Measurements from ENCODE around the gene HPS5.

Gene HPS5, protein sequence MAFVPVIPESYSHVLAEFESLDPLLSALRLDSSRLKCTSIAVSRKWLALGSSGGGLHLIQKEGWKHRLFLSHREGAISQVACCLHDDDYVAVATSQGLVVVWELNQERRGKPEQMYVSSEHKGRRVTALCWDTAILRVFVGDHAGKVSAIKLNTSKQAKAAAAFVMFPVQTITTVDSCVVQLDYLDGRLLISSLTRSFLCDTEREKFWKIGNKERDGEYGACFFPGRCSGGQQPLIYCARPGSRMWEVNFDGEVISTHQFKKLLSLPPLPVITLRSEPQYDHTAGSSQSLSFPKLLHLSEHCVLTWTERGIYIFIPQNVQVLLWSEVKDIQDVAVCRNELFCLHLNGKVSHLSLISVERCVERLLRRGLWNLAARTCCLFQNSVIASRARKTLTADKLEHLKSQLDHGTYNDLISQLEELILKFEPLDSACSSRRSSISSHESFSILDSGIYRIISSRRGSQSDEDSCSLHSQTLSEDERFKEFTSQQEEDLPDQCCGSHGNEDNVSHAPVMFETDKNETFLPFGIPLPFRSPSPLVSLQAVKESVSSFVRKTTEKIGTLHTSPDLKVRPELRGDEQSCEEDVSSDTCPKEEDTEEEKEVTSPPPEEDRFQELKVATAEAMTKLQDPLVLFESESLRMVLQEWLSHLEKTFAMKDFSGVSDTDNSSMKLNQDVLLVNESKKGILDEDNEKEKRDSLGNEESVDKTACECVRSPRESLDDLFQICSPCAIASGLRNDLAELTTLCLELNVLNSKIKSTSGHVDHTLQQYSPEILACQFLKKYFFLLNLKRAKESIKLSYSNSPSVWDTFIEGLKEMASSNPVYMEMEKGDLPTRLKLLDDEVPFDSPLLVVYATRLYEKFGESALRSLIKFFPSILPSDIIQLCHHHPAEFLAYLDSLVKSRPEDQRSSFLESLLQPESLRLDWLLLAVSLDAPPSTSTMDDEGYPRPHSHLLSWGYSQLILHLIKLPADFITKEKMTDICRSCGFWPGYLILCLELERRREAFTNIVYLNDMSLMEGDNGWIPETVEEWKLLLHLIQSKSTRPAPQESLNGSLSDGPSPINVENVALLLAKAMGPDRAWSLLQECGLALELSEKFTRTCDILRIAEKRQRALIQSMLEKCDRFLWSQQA

DNA sequence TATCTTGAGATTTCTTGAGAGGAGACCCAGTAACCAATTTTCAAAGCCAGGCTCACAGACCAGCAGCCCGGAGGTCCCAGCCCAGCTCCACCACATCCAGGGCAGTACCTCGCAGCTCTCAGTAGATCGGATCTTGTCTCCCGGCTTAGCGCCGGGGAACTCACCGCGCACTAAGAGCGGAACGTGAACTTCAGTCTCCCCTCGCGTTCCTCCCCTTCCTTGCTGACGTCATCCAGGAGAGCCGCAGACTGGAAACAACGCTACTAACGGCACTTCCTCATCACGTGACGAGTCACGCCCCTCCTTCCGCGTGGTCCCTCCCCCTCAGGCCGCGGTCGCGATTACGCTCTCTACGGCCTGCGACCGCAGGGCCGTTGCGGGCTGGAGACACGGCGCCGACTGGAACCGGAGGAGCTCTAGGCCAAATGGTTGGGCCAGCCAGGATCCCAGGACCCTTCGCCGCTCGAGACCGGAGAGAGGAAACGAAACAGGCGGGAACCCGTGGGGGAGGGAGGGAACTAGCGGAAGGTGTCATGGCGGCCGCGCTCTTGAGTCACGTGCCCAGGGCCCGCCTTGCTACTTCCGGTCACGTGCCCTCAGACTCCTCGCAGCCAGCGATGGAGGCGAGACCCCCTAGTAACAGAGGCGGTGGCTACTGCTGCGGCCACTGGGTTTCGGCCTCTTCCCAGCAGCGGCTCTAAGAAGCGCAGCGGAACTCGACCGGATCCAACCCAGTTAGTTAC is at the start of gene HPS5, which contains the start of gene GTF2H1:
HPS5 (minus strand) TSS at position 172 of the 743 bp plus-strand sequence. CDS start 4,282 bp downstream, outside the sequence.
GTF2H1 (plus strand) TSS at position 599 of the 743 bp plus-strand sequence. CDS start 10,508 bp downstream, outside the sequence.
- no peaks in the 10 kb centered on the region for H3K27me3 ChIP-seq (ENCODE audit: control insufficient read depth in 5 of 5, insufficient read depth in 4 of 5, low read length in 5 of 5)
- peak within 1 kb of the TSS; percentile 74 to 94 (median 89) for H3K9ac ChIP-seq (ENCODE audit: low read length in 5 of 5)
- H3K9me3 ChIP-seq (ENCODE audit: control insufficient read depth in 5 of 5, low read length in 5 of 5) = no peaks in the 10 kb centered on the region
- H3K36me3 ChIP-seq (ENCODE audit: control insufficient read depth in 5 of 5, insufficient read depth in 5 of 5, low read length in 5 of 5) = peaks cover 0 to 12% (median 5%) of the 10 kb centered on the region in 5 donors
- H3K4me3 ChIP-seq (ENCODE audit: low read depth in 1 of 5, low read length in 5 of 5) = peak within 1 kb of the TSS; percentile 78 to 96 (median 83)
- peak within 1 kb of the TSS; percentile 97 for H3K27ac ChIP-seq (ENCODE audit: low read depth, low read length)
- peaks cover 0 to 42% (median 37%) of the 10 kb centered on the region in 5 donors for H3K4me1 ChIP-seq (ENCODE audit: control insufficient read depth in 5 of 5, insufficient read depth in 5 of 5, low read length in 5 of 5)

GRCh38 chr11:18371279-18371678 is 49.3 kb upstream of the HPS5 start:
- no peaks in the 10 kb centered on the region for H3K4me1 ChIP-seq (ENCODE audit: control insufficient read depth in 5 of 5, insufficient read depth in 5 of 5, low read length in 5 of 5)
- H3K4me3 ChIP-seq (ENCODE audit: low read depth in 1 of 5, low read length in 5 of 5) = no peak overlapping the region
- no peaks in the 10 kb centered on the region for H3K9me3 ChIP-seq (ENCODE audit: control insufficient read depth in 5 of 5, low read length in 5 of 5)
- no peaks in the 10 kb centered on the region for H3K27me3 ChIP-seq (ENCODE audit: control insufficient read depth in 5 of 5, insufficient read depth in 4 of 5, low read length in 5 of 5)
- H3K27ac ChIP-seq (ENCODE audit: low read depth, low read length) = no peak overlapping the region
- H3K9ac ChIP-seq (ENCODE audit: low read length in 5 of 5) = no peak overlapping the region
- H3K36me3 ChIP-seq (ENCODE audit: control insufficient read depth in 5 of 5, insufficient read depth in 5 of 5, low read length in 5 of 5) = peaks cover 4 to 18% (median 10%) of the 10 kb centered on the region in 5 donors

DNA sequence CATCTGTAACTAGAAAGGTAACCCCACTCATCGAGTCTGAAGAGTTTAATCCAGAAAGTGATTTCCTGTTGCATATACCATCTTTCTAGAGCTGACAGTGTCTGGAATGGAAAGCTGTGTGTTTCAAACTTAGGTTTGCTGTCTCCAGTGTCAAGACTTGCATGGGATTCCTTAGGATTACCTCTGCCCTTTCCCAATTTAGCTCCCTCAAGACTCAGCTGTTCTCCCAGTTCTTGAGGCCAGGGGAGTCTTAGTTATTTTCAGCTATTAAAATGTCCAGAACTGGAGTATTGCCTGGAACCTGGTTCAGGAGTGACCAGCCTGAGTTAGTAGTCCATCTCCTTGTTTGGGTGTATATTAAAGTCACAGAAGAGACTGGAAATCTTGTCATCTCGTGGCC is 47.5 kb upstream of the HPS5 start:
- no peaks in the 10 kb centered on the region for H3K27me3 ChIP-seq (ENCODE audit: control insufficient read depth in 5 of 5, insufficient read depth in 4 of 5, low read length in 5 of 5)
- H3K4me3 ChIP-seq (ENCODE audit: low read depth in 1 of 5, low read length in 5 of 5) = no peak overlapping the region
- no peaks in the 10 kb centered on the region for H3K9me3 ChIP-seq (ENCODE audit: control insufficient read depth in 5 of 5, low read length in 5 of 5)
- H3K4me1 ChIP-seq (ENCODE audit: control insufficient read depth in 5 of 5, insufficient read depth in 5 of 5, low read length in 5 of 5) = no peaks in the 10 kb centered on the region
- no peak overlapping the region for H3K27ac ChIP-seq (ENCODE audit: low read depth, low read length)
- peaks cover 15 to 35% (median 24%) of the 10 kb centered on the region in 5 donors for H3K36me3 ChIP-seq (ENCODE audit: control insufficient read depth in 5 of 5, insufficient read depth in 5 of 5, low read length in 5 of 5)
- no peak overlapping the region for H3K9ac ChIP-seq (ENCODE audit: low read length in 5 of 5)

DNA sequence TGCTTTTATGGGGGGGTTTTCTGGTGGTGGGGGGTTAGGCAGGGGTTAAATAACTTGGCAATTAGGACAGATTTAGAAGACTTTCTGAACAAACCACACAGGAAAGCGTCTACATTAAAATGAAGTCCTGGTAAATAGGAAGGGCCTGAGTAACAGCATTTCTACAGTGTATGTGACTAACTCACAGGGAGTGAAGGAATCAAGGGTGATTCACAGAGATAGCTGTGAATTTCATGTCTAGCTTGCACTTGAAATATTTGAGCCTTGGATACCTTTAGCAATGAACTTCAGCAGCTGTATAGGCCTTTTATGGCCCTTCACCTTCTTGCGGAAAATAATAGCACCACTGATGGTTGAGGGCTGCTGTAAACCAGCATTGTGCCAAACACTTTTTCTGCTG is 46.3 kb upstream of the HPS5 start:
- no peaks in the 10 kb centered on the region for H3K9me3 ChIP-seq (ENCODE audit: control insufficient read depth in 5 of 5, low read length in 5 of 5)
- no peaks in the 10 kb centered on the region for H3K27me3 ChIP-seq (ENCODE audit: control insufficient read depth in 5 of 5, insufficient read depth in 4 of 5, low read length in 5 of 5)
- no peaks in the 10 kb centered on the region for H3K4me1 ChIP-seq (ENCODE audit: control insufficient read depth in 5 of 5, insufficient read depth in 5 of 5, low read length in 5 of 5)
- no peak overlapping the region for H3K27ac ChIP-seq (ENCODE audit: low read depth, low read length)
- H3K36me3 ChIP-seq (ENCODE audit: control insufficient read depth in 5 of 5, insufficient read depth in 5 of 5, low read length in 5 of 5) = peaks cover 23 to 47% (median 35%) of the 10 kb centered on the region in 5 donors
- no peak overlapping the region for H3K4me3 ChIP-seq (ENCODE audit: low read depth in 1 of 5, low read length in 5 of 5)
- no peak overlapping the region for H3K9ac ChIP-seq (ENCODE audit: low read length in 5 of 5)

DNA sequence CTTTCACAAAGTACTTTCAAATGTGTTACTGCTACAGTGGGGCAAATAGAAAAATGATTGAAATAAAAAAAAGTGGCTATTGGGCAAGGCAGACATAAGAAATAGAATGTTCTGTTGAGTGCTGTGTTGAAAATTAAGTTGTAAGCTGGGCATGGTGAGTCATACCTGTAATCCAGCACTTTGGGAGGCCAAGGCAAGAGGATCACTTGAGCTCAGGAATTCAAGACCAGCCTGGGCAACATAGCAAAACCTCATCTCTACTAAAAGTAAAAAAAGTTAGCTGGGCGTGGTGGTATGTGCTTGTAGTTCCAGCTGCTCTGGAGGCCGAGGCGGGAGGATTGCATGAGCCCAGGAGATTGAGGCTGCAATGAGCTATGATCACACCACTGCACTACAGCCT is 45.5 kb upstream of the HPS5 start:
- H3K9ac ChIP-seq (ENCODE audit: low read length in 5 of 5) = no peak overlapping the region
- peaks cover 27 to 53% (median 38%) of the 10 kb centered on the region in 5 donors for H3K36me3 ChIP-seq (ENCODE audit: control insufficient read depth in 5 of 5, insufficient read depth in 5 of 5, low read length in 5 of 5)
- H3K4me3 ChIP-seq (ENCODE audit: low read depth in 1 of 5, low read length in 5 of 5) = no peak overlapping the region
- H3K9me3 ChIP-seq (ENCODE audit: control insufficient read depth in 5 of 5, low read length in 5 of 5) = no peaks in the 10 kb centered on the region
- H3K27me3 ChIP-seq (ENCODE audit: control insufficient read depth in 5 of 5, insufficient read depth in 4 of 5, low read length in 5 of 5) = no peaks in the 10 kb centered on the region
- H3K27ac ChIP-seq (ENCODE audit: low read depth, low read length) = no peak overlapping the region
- no peaks in the 10 kb centered on the region for H3K4me1 ChIP-seq (ENCODE audit: control insufficient read depth in 5 of 5, insufficient read depth in 5 of 5, low read length in 5 of 5)

DNA sequence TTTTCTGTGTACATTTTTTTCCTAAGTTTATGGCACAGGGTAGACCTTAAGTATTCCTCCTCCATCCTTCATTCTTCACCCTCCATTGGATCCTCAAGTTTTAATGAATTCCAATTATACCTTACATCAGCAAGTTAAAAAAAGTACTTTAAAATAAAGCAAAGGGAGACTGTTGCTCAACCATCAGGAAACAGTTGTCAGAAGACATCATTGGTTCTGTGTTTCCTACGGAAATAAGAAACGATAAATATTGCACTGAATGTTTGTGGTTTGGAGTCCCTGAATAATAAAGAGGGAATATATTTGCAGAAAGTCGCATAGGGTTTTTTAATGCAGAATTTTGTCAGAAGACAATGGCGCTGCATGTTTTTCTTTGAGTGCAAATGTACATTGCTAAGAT is 44.3 kb upstream of the HPS5 start:
- Histone ChIP-seq H3K4me3 (ENCODE audit: low read depth in 1 of 5, low read length in 5 of 5) (no peak overlapping the region), H3K36me3 (ENCODE audit: control insufficient read depth in 5 of 5, insufficient read depth in 5 of 5, low read length in 5 of 5) (peaks cover 36 to 63% (median 47%) of the 10 kb centered on the region in 5 donors), H3K9ac (ENCODE audit: low read length in 5 of 5) (no peak overlapping the region), H3K9me3 (ENCODE audit: control insufficient read depth in 5 of 5, low read length in 5 of 5) (no peaks in the 10 kb centered on the region), H3K4me1 (ENCODE audit: control insufficient read depth in 5 of 5, insufficient read depth in 5 of 5, low read length in 5 of 5) (no peaks in the 10 kb centered on the region), H3K27ac (ENCODE audit: low read depth, low read length) (no peak overlapping the region), H3K27me3 (ENCODE audit: control insufficient read depth in 5 of 5, insufficient read depth in 4 of 5, low read length in 5 of 5) (no peaks in the 10 kb centered on the region)

DNA sequence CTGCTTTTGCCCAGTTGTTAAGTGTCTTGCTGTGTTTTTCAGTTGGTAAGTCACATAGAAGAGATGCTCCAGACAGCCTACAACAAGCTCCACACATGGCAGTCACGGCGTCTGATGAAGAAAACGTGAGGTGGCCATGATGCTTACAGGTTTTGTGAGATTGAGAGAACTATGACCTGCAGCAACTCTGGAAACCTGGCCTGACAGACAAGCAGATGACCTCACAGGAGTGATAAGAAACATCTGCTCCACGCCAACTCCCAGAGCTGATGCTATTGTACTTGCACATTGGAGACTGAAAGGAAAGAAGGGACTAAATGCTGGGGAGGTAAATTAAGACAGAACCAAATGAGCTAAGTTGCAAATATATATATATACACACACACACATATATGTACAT is 43.8 kb upstream of the HPS5 start:
- Histone ChIP-seq H3K27ac (ENCODE audit: low read depth, low read length) (no peak overlapping the region), H3K9me3 (ENCODE audit: control insufficient read depth in 5 of 5, low read length in 5 of 5) (no peaks in the 10 kb centered on the region), H3K36me3 (ENCODE audit: control insufficient read depth in 5 of 5, insufficient read depth in 5 of 5, low read length in 5 of 5) (peaks cover 36 to 66% (median 50%) of the 10 kb centered on the region in 5 donors), H3K9ac (ENCODE audit: low read length in 5 of 5) (no peak overlapping the region), H3K27me3 (ENCODE audit: control insufficient read depth in 5 of 5, insufficient read depth in 4 of 5, low read length in 5 of 5) (no peaks in the 10 kb centered on the region), H3K4me1 (ENCODE audit: control insufficient read depth in 5 of 5, insufficient read depth in 5 of 5, low read length in 5 of 5) (no peaks in the 10 kb centered on the region), H3K4me3 (ENCODE audit: low read depth in 1 of 5, low read length in 5 of 5) (no peak overlapping the region)

DNA sequence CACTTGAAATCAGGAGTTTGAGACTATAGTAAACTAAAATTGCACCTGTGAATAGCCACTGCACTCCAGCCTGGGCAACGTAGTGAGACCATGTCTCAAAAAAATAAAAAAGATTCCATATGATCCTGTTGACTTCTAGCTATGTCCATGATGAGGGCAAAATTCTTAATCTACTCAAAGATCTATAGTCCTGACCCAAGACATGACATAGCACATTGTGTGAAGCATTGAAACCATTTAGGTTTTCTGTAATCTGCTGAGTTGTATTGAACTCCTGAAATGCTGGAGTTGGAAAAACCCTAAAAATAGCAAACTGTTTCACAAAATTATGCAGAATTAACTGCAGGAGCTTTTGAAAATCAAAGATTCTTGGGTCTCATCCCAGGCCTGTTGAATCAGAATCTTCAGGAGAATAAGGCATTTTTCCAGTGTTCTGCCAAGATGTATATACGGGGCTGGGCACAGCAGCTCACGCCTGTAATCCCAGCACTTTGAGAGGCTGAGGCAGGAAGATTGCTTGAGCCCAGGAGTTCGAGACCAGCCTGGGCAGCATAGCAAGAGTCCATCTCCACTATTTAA is 42.6 kb upstream of the HPS5 start:
- H3K36me3 ChIP-seq (ENCODE audit: control insufficient read depth in 5 of 5, insufficient read depth in 5 of 5, low read length in 5 of 5) = peaks cover 36 to 73% (median 57%) of the 10 kb centered on the region in 5 donors
- no peaks in the 10 kb centered on the region for H3K4me1 ChIP-seq (ENCODE audit: control insufficient read depth in 5 of 5, insufficient read depth in 5 of 5, low read length in 5 of 5)

GRCh38 chr11:18361154-18361553 is 39.2 kb upstream of the HPS5 start:
- Histone ChIP-seq H3K27ac (ENCODE audit: low read depth, low read length) (no peak overlapping the region), H3K4me1 (ENCODE audit: control insufficient read depth in 5 of 5, insufficient read depth in 5 of 5, low read length in 5 of 5) (no peaks in the 10 kb centered on the region), H3K9me3 (ENCODE audit: control insufficient read depth in 5 of 5, low read length in 5 of 5) (no peaks in the 10 kb centered on the region), H3K4me3 (ENCODE audit: low read depth in 1 of 5, low read length in 5 of 5) (no peak overlapping the region), H3K9ac (ENCODE audit: low read length in 5 of 5) (no peak overlapping the region), H3K27me3 (ENCODE audit: control insufficient read depth in 5 of 5, insufficient read depth in 4 of 5, low read length in 5 of 5) (no peaks in the 10 kb centered on the region), H3K36me3 (ENCODE audit: control insufficient read depth in 5 of 5, insufficient read depth in 5 of 5, low read length in 5 of 5) (peaks cover 40 to 90% (median 81%) of the 10 kb centered on the region in 5 donors)

More for the DNA sequence above, 42.6 kb upstream of the HPS5 start:
- no peaks in the 10 kb centered on the region for H3K27me3 ChIP-seq (ENCODE audit: control insufficient read depth in 5 of 5, insufficient read depth in 4 of 5, low read length in 5 of 5)
- H3K9me3 ChIP-seq (ENCODE audit: control insufficient read depth in 5 of 5, low read length in 5 of 5) = no peaks in the 10 kb centered on the region
- no peak overlapping the region for H3K4me3 ChIP-seq (ENCODE audit: low read depth in 1 of 5, low read length in 5 of 5)
- H3K27ac ChIP-seq (ENCODE audit: low read depth, low read length) = no peak overlapping the region
- H3K9ac ChIP-seq (ENCODE audit: low read length in 5 of 5) = no peak overlapping the region
